Left lobe of liver (tissue), 2 donors: ENCODE measurements around the gene ERICH2. TPM values are rescaled to one million over a fixed set of nuclear protein-coding genes. Genes with fewer than 3 reads are reported as not detected.

Experiments used
- ATAC-seq: fragments of 200-7000 bp; cut with Tn5 transposase; one replicate; pipeline ENCODE4 v1.9.1; 2020; ENCODE audit warnings: mild to moderate bottlenecking, moderate library complexity
- DNase-seq: peaks from one replicate; pipeline ENCODE4 v3.0.0-alpha.2; 2020; ENCODE audit warnings: low spot score
- total RNA-seq: library from RNA; stranded (reverse); gene quantifications from one replicate; pipeline ENCODE4 v1.2.1, GENCODE V29; 2021
- donor health status: DM: no; HTN: no; CAD: no; lungs with moderate emphysema.
- donor health status: DM: no; HTN: yes; CAD: no.

ERICH2 gene
- total RNA-seq, 1 donor from 2014 or later, result 1.5 TPM

DNA sequence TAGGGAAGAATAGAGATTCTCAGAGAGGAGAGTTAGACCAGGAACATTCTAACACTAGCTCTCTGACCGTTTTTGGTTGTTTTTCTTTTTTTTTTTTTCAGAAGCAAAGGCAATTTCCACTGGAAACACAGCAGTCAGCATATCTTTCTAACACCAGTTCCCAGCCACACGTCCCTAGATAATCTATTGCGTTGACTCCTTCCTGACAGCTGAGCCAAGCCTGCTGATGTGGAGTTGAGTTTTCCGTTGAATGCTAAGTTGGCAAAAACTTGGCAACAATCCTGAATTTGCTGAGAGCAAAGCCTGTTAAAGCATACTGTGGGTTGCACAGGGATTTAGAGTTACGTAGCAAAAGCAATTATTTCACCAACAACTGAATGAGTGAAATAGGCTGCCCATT is 65.8 kb downstream of the ERICH2 start:
- no peak for DNase-seq
- no peak for ATAC-seq

DNA sequence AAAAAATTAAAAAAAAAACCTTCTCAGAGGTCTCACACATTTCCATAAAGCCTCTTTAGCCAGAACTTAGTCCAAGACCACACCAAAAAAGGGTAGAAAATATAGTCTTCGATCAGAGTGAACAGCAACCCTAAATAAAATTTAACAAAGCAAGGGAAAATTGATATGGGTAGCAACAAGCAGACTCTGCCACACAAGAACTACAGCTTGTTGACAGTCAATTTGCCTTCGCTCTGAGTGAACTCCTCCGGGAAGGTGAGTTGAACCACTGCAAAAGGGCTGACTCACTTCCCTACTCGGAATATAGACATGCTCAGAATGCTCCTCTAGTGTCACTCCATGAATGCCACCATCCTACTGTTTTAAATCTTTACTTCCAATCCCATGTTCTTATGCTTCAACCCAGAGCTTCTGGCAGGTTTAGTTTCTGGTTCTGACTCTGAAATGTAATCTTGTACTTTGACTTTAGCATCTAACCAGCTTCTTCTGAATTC is 70.6 kb downstream of the ERICH2 start:
- ATAC-seq (no peak), DNase-seq (no peak)

GRCh38 chr2:170842785-170843184 is 72.6 kb downstream of the ERICH2 start:
- ATAC-seq (no peak), DNase-seq (no peak)

GRCh38 chr2:170843656-170844055 is 73.5 kb downstream of the ERICH2 start:
- DNase-seq (no peak), ATAC-seq (no peak)

GRCh38 chr2:170845343-170845742 is 75.2 kb downstream of the ERICH2 start:
- DNase-seq, result no peak

DNA sequence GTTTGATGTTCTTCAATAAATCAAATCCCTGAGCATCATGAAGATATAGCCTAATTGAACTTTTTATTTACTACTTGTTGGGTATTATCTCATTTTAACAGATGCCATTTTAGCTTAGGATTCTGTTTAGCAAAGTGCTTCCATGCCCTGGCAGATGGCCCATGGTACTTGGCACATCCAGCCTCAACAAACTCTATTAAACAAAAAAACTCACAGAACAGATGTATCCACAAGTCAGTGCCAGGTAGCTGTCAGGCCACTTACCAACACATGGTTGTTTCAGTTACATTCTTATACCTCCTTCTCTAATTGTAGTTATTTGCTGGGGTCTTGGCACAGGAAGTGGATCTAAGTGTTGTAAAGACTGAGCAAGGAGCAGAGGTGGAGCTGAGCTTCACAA is 76.1 kb downstream of the ERICH2 start:
- ATAC-seq (no peak), DNase-seq (no peak)

More at GRCh38 chr2:170845343-170845742, 75.2 kb downstream of the ERICH2 start:
- ATAC-seq, result no peak

DNA sequence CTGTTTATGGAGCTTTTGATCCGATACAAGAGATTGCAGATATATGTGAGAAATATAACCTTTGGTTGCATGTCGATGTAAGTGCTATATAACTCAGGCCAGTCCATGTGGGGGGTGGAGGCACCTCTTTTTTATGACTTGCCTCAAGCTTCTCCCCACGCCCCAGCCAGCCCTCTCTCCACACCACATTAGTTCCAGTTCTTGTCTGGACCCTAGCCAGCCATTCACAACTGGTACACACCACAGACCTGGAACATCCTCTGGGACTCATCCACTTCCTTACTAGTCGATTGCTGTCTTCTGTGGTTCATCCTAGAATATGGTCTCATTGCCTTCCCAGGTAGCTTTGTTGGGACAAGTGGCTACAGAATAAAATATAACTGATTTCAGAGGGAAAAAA is 77.5 kb downstream of the ERICH2 start:
- ATAC-seq (no peak), DNase-seq (no peak)

Other genes starting within 250 kb of the ERICH2 start
- 2.6 TPM for gene SP5, start 55.0 kb upstream of the ERICH2 start, total RNA-seq
- gene GAD1, start 46.5 kb downstream of the ERICH2 start, total RNA-seq, result not detected
- gene GORASP2, start 158.9 kb downstream of the ERICH2 start, total RNA-seq, result 30.4 TPM